ENCODE data around the gene PPP2R3C.
"Not testable (repeated sequence)": the region's sequence is repeated elsewhere in the genome, so short reads cannot be mapped to it uniquely, and the experiment has no call there.

Gene PPP2R3C

GRCh38 chr14:35123388-35123703 is 1.6 kb upstream of the PPP2R3C start:
- no peak for DNase-seq

GRCh38 chr14:35122696-35123387 is 1.1 kb upstream of the PPP2R3C start:
- no peak for DNase-seq

- no peak for DNase-seq
These were observed 534 bp downstream of the PPP2R3C start for GRCh38 chr14:35121026-35121886.

DNA sequence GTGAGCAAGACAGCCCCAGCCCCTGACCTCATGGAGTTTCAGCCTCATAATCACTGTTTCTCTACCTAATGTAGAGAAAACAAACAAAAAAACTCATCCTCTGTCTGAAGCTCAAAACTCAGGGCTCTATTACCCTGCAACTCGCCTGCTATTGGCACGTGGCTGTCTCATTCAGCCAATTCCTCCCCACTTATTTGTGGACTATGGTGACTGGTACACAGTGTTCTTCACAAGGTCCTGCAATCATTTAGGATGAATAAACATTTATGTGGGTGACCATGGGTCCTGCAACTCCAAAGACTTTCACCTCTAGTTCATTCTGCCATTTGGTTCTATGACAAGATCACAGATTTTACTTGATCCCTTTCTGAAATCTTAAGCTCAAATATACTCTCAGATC is 4.7 kb downstream of the PPP2R3C start:
- DNase-seq: no peak

- DNase-seq: no peak
These were observed 5.5 kb downstream of the PPP2R3C start for GRCh38 chr14:35116242-35116641.

GRCh38 chr14:35114036-35114435 is 7.8 kb downstream of the PPP2R3C start:
- DNase-seq: no peak

DNA sequence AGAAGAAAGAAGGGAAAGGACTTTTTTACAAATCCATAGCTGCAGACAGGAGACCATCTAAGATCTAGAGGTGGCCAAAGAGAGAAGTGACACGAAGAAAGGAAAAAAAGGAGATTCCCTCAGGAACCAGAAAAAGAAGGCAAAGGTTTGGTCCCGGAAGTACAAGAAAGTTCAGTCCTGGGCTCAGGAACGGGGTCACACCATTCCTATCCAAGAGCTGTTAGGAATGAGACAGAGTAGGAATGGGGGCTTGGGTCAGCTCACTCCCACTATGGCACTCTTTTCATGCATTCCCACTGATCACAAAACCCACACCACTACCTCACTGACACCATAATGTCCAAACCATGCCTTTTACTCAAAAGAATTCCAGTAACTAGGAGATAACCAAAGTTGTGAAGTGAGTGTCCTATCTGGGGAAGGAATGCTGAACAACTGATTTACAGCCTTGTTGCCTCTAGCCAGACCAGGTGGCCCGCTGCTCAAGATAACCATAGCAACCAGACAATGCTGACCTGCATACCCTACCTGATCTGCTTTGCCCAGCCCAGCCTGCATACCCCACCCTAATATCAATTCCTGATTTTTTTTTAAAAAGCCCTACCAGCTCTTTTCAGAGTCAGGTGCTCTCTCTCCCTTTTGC is 8.4 kb downstream of the PPP2R3C start:
- no peak for DNase-seq

GRCh38 chr14:35112641-35113040 is 9.1 kb downstream of the PPP2R3C start:
- DNase-seq: no peak

GRCh38 chr14:35107866-35108265 is 13.9 kb downstream of the PPP2R3C start:
- DNase-seq: no peak

- not testable (repeated sequence) for DNase-seq
These were observed 27.1 kb downstream of the PPP2R3C start for GRCh38 chr14:35094645-35095044.

- no peak for DNase-seq
These were observed 33.3 kb downstream of the PPP2R3C start for GRCh38 chr14:35088514-35088913.

DNA sequence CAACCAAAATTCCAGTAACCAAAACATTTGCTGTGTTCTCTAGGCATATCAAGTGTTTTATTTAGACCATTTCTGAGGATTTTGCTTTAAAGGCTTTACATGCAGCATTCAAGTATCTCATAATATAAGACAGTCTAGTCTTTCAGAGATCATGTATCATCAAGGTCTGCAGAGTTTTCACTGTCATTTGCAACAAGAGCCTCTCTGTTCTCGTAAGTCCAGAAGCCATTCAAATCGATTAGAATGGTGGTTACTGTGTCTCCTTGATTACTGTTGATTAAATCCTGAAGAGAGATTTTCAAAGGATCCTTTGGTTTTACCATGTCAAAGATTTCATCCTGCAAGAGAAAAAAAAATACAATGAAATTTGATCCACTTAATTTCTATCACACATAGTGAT is 36.3 kb downstream of the PPP2R3C start:
- no peak for DNase-seq

DNA sequence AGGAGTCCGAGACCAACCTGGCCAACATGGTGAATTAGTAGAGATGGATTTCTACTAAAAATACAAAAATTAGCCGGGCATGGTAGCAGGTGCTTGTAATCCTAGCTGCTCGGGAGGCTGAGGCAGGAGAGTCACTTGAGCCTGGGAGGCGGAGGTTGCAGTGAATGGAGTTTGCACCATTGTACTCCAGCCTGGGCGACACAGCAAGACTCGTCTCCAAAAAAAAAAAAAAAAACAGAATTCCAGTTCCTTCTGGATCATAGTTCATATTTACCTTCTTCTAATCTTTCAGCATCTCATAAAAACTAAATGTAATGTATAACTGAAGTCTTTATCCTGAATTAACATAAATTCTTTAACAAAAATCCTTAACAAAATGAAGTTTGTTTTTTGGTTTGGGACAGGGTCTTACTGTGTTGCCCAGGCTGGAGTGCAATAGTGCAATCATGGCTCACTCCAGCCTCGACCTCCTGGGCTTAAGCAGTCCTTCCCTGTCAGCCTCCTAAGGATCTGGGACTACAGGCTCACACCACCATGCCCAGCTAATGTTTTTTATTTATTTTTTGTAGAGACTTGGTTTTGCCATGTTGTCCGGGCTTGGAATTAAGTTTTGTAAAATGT is 38.1 kb downstream of the PPP2R3C start:
- DNase-seq: no peak

GRCh38 chr14:35079742-35080141 is 42.0 kb downstream of the PPP2R3C start:
- DNase-seq: no peak

- no peak for DNase-seq
These were observed 43.7 kb downstream of the PPP2R3C start for GRCh38 chr14:35078082-35078481.

GRCh38 chr14:35073486-35073885 is 48.3 kb downstream of the PPP2R3C start:
- DNase-seq: no peak

DNA sequence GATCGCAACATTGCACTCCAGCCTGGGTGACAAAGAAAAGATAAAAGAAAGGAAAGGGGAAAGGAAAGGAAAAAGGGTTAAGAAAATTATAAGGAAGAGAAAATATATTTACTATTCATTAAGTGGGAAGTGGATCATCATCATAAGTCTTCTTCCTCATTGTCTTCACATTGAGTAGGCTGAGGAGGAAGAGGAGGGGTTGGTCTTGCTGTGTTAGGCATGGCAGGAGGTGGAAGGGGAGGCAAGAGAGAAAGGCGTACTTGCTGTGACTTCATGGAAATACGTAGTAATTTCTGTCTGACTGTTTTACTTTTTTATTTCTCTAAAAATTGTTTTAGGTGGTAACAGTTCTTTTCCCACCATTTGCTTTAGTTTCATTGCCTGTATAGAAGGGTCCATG is 49.6 kb downstream of the PPP2R3C start:
- no peak for DNase-seq

DNA sequence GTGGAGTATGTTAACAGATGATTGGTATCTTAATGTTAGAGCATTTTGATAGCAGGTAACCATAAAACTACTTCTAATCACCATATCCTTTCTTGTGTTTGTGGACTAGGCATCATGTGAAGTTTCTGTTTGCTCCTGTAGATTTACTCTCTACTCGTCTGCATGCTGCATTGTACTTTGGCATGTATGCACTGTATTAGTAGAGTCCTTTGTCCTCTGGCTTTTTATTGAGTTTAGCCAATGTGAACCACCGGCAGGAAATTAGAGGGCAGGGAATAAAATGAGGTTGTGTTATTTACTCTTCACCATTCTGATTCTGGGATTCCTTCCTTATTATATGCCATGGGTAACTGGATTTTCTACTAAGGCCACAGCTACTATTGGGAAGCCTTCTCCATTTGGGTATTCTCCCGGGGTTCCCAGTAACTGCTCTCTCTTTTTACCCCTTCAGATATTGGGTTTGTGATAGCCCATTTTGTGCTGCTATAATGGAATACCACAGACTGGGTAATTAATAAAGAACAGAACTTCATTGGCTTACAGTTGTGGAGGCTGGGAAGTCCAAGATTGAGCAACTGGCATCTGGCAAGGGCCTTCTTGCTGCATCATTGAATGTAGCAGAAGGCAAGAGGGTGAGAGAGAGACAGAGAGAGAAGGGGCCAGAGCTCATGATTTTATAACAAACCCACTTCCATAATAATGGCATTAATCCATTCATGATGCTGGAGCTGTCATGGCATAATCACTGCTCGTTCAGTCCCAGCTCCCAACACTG is 53.4 kb downstream of the PPP2R3C start:
- DNase-seq: peak; percentile 12

DNA sequence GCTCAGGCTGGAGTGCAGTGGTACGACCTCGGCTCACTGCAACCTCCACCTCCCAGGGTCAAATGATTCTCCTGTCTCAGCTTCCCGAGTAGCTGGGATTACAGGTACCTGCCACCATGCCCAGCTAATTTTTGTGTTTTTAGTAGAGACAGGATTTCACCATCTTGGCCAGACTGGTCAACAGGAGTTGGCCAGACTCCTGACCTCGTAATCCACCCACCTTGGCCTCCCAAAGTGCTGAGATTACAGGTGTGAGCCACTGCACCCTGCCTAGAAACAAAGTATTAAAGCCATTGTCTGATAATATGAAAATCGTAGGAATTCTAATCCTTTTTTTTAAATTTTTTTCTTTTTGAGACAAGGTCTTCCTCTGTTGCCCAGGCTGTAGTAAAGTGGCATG is 56.1 kb downstream of the PPP2R3C start:
- DNase-seq: not testable (repeated sequence)

- not testable (repeated sequence) for DNase-seq
These were observed 60.5 kb downstream of the PPP2R3C start for GRCh38 chr14:35061113-35061791.

DNA sequence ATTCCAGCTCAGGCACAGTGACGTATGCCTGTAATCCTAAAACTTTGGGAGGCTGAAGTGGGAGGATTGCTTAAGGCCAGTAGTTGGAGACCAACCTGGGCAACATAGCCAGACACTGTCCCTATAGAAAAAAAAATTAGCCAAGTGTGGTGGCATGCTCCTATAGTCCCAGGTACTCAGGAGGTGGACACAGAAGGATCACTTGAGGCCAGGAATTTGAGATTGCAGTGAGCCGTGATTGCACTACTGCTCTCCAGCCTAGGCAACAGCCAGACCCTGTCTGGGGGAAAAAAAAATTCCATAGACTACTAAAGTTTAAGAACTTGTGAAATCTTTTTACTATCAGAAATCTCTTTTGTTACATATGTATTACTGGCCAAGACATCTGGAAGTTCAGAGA is 69.2 kb downstream of the PPP2R3C start:
- DNase-seq: no peak

DNA sequence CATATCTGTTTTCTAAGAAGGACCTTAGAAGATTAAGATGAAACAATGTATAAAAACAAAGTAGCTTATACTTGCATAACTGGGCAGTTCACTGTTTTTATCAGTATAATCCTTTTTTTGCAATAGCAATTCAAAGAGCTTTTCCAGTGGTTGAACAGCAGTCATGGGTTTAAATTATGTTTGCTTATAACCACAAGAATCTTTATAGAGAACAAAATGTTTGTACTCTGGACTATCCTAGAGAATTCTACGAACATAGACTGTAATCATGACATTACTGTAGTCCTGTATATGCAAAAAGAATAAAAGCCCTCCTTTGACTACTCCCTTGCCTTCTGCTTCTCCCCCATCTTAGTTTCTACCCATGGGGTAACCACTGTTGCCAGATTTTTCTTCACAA is 70.0 kb downstream of the PPP2R3C start:
- no peak for DNase-seq

Measured in NCI-H774 (cell line).